H9 (cell line): Measurements from ENCODE around the gene EPB41L5. TPM values are rescaled to one million over a fixed set of nuclear protein-coding genes. Genes with fewer than 3 reads are reported as not detected.

Source experiments
- DNase-seq: peaks from one replicate; pipeline ENCODE4 v3.0.0-alpha.2; 2017
- H2AFZ ChIP-seq: one replicate; pipeline ENCODE4 v1.6.1; 2013; ENCODE audit warnings: mild to moderate bottlenecking, low read length, control low read depth, moderate library complexity
- H2AK5ac ChIP-seq: 2 replicates; pipeline ENCODE4 v1.6.1; 2013; ENCODE audit warnings: low read length, control low read depth, mixed read lengths; ENCODE audit not compliant: insufficient read length
- H2BK120ac ChIP-seq: one replicate; pipeline ENCODE4 v1.6.1; 2013; ENCODE audit warnings: low read depth, mild to moderate bottlenecking, low read length, control low read depth, inconsistent platforms; ENCODE audit not compliant: poor library complexity, severe bottlenecking
- H2BK12ac ChIP-seq: 2 replicates; pipeline ENCODE4 v1.6.1; 2013; ENCODE audit warnings: low read length, control low read depth, mixed read lengths, low read depth; ENCODE audit not compliant: insufficient read length
- H2BK15ac ChIP-seq: 2 replicates; pipeline ENCODE4 v1.6.1; 2013; ENCODE audit warnings: low read depth, low read length, control low read depth
- H2BK20ac ChIP-seq: one replicate; pipeline ENCODE4 v1.6.1; 2013; ENCODE audit warnings: low read depth, mild to moderate bottlenecking, low read length, control low read depth, inconsistent platforms; ENCODE audit not compliant: poor library complexity, severe bottlenecking
- H2BK5ac ChIP-seq: 2 replicates; pipeline ENCODE4 v1.6.1; 2013; ENCODE audit warnings: low read length, control low read depth, mixed read lengths; ENCODE audit not compliant: insufficient read length
- H3K14ac ChIP-seq: 2 replicates; pipeline ENCODE4 v1.6.1; 2013; ENCODE audit warnings: low read length, control low read depth; ENCODE audit not compliant: insufficient read depth
- H3K18ac ChIP-seq: 2 replicates; pipeline ENCODE4 v1.6.1; 2013; ENCODE audit warnings: low read depth, mild to moderate bottlenecking, mixed read lengths, low read length, control low read depth; ENCODE audit not compliant: insufficient read length
- H3K23ac ChIP-seq: 2 replicates; pipeline ENCODE4 v1.6.1; 2013; ENCODE audit warnings: low read length, control low read depth, mixed read lengths, low read depth; ENCODE audit not compliant: insufficient read length
- H3K23me2 ChIP-seq: 2 replicates; pipeline ENCODE4 v1.6.1; 2013; ENCODE audit warnings: low read depth, mild to moderate bottlenecking, mixed read lengths, low read length, control low read depth; ENCODE audit not compliant: insufficient read length, poor library complexity, severe bottlenecking
- H3K27ac ChIP-seq: 2 replicates; pipeline ENCODE4 v1.5.1; 2013; ENCODE audit warnings: low read length, control low read depth, mixed read lengths, low read depth; ENCODE audit not compliant: insufficient read length
- H3K27me3 ChIP-seq: 2 replicates; pipeline ENCODE4 v1.6.1; 2013; ENCODE audit warnings: low read length, control low read depth, inconsistent platforms; ENCODE audit not compliant: insufficient read depth
- H3K4ac ChIP-seq: 2 replicates; pipeline ENCODE4 v1.6.1; 2013; ENCODE audit warnings: low read depth, mild to moderate bottlenecking, control low read depth, inconsistent platforms, low read length, moderate library complexity
- H3K4me1 ChIP-seq: 2 replicates; pipeline ENCODE4 v1.6.1; 2013; ENCODE audit warnings: low read length, control low read depth, inconsistent platforms; ENCODE audit not compliant: insufficient read depth
- H3K4me2 ChIP-seq: 2 replicates; pipeline ENCODE4 v1.6.1; 2013; ENCODE audit warnings: low read length, control low read depth, mixed read lengths; ENCODE audit not compliant: insufficient read length, insufficient read depth
- H3K56ac ChIP-seq: 2 replicates; pipeline ENCODE4 v1.6.1; 2013; ENCODE audit warnings: low read depth, mild to moderate bottlenecking, mixed read lengths, low read length, control low read depth; ENCODE audit not compliant: insufficient read length
- H3K79me1 ChIP-seq: 2 replicates; pipeline ENCODE4 v1.6.1; 2013; ENCODE audit warnings: low read depth, mild to moderate bottlenecking, moderate library complexity, low read length, control low read depth, inconsistent platforms; ENCODE audit not compliant: insufficient read depth, poor library complexity, severe bottlenecking
- H3K79me2 ChIP-seq: 2 replicates; pipeline ENCODE4 v1.6.1; 2013; ENCODE audit warnings: low read length, control low read depth, inconsistent platforms; ENCODE audit not compliant: insufficient read depth
- H3K9ac ChIP-seq: 2 replicates; pipeline ENCODE4 v1.6.1; 2013; ENCODE audit warnings: low read length, control low read depth, mixed read lengths; ENCODE audit not compliant: insufficient read length; ENCODE audit errors: extremely low read depth
- H3K9me3 ChIP-seq: one replicate; pipeline ENCODE4 v1.6.1; 2013; ENCODE audit warnings: low read depth, low read length, inconsistent platforms; ENCODE audit not compliant: control insufficient read depth
- H3T11ph ChIP-seq: one replicate; pipeline ENCODE4 v1.6.1; 2013; ENCODE audit warnings: mild to moderate bottlenecking, low read length, control low read depth, inconsistent platforms
- H4K20me1 ChIP-seq: one replicate; pipeline ENCODE4 v1.6.1; 2013; ENCODE audit not compliant: control insufficient read depth, insufficient read length, insufficient read depth
- H4K5ac ChIP-seq: 2 replicates; pipeline ENCODE4 v1.6.1; 2013; ENCODE audit warnings: low read depth, mild to moderate bottlenecking, mixed read lengths, low read length, control low read depth; ENCODE audit not compliant: insufficient read length
- H4K8ac ChIP-seq: replicated peaks from 2 replicates; pipeline ENCODE4 v1.6.1; 2013; ENCODE audit warnings: low read length, control low read depth, mixed read lengths, low read depth; ENCODE audit not compliant: insufficient read length
- H4K91ac ChIP-seq: 2 replicates; pipeline ENCODE4 v1.6.1; 2013; ENCODE audit warnings: low read depth, mild to moderate bottlenecking, moderate library complexity, mixed read lengths, low read length, control low read depth; ENCODE audit not compliant: insufficient read length
- H3K27ac Mint-ChIP-seq, 3 experiments: 2 replicates in 2 of 3; 3 replicates in 1 of 3; pipeline ENCODE4 v1.8.0; 2020 to 2021; ENCODE audit warnings: mixed read lengths in 3 of 3, mild to moderate bottlenecking in 1 of 3, moderate library complexity in 1 of 3
- H3K27me3 Mint-ChIP-seq: 2 replicates; pipeline ENCODE4 v1.8.0; 2021; ENCODE audit warnings: low read depth, mild to moderate bottlenecking, moderate library complexity, mixed read lengths
- H3K36me3 Mint-ChIP-seq, 3 experiments: 2 replicates in 2 of 3; 3 replicates in 1 of 3; pipeline ENCODE4 v1.8.0; 2020 to 2021; ENCODE audit warnings: low read depth in 3 of 3, mixed read lengths in 3 of 3; ENCODE audit not compliant: insufficient read depth in 1 of 3
- H3K4me1 Mint-ChIP-seq, 2 experiments: 2 replicates each; pipeline ENCODE4 v1.8.0; 2020; ENCODE audit warnings: mixed read lengths in 2 of 2
- H3K4me3 Mint-ChIP-seq, 2 experiments: 2 replicates in 1 of 2; 3 replicates in 1 of 2; pipeline ENCODE4 v1.8.0; 2020 to 2021; ENCODE audit warnings: mild to moderate bottlenecking in 2 of 2, mixed read lengths in 2 of 2, moderate library complexity in 1 of 2
- H3K9me3 Mint-ChIP-seq, 2 experiments: 2 replicates in 1 of 2; 3 replicates in 1 of 2; pipeline ENCODE4 v1.8.0; 2020; ENCODE audit warnings: mild to moderate bottlenecking in 2 of 2, mixed read lengths in 2 of 2, moderate library complexity in 1 of 2
- CTCF ChIP-seq: fragments of 200-600 bp; sonication (generic); conservative IDR thresholded peaks from 3 replicates; pipeline ENCODE4 v1.8.0; 2021; ENCODE audit warnings: antibody characterized with exemption, mild to moderate bottlenecking
- total RNA-seq: library from RNA; stranded (reverse); gene quantifications from 2 replicates; pipeline ENCODE4 v1.2.1, GENCODE V29; 2021

The EPB41L5 gene
- total RNA-seq, 1 experiment from 2014 or later, result 40.4 TPM

- no peak for TF ChIP-seq CTCF
- no peaks in the 10 kb centered on the region for H3K9me3 ChIP-seq
Observed at GRCh38 chr2:120169020-120169419, 156.1 kb downstream of the EPB41L5 start.

More at GRCh38 chr2:120169020-120169419, 156.1 kb downstream of the EPB41L5 start:
- no peak for DNase-seq
- H3K27me3 Mint-ChIP-seq, result no peaks in the 10 kb centered on the region
- Histone ChIP-seq H3T11ph (no peak overlapping the region), H2BK5ac (no peak overlapping the region), H3K27ac (no peak overlapping the region), H3K23ac (no peak overlapping the region), H3K27me3 (no peaks in the 10 kb centered on the region), H3K14ac (no peak overlapping the region), H4K5ac (no peak overlapping the region), H2BK120ac (no peak overlapping the region), H4K8ac (no peak overlapping the region), H3K56ac (no peak overlapping the region), H2AK5ac (no peak overlapping the region), H3K9ac (no peak overlapping the region), H2AFZ (no peak overlapping the region), H2BK15ac (no peak overlapping the region), H4K20me1 (no peaks in the 10 kb centered on the region), H3K23me2 (no peaks in the 10 kb centered on the region), H2BK20ac (no peak overlapping the region), H3K79me1 (no peaks in the 10 kb centered on the region), H3K4me1 (no peaks in the 10 kb centered on the region), H4K91ac (no peak overlapping the region), H3K79me2 (no peaks in the 10 kb centered on the region), H2BK12ac (no peak overlapping the region), H3K4ac (no peak overlapping the region), H3K18ac (no peak overlapping the region), H3K4me2 (no peak overlapping the region)
- peaks cover 4 to 31% (median 19%) of the 10 kb centered on the region in 3 experiments; a peak in 6 of 7 replicates for H3K36me3 Mint-ChIP-seq
- peaks cover 0 to 6% of the 10 kb centered on the region in 2 experiments; a peak in 2 of 4 replicates for H3K4me1 Mint-ChIP-seq
- no peak overlapping the region for H3K4me3 Mint-ChIP-seq
- no peaks in the 10 kb centered on the region; a peak in 1 of 5 replicates for H3K9me3 Mint-ChIP-seq
- H3K27ac Mint-ChIP-seq, result no peak overlapping the region
